ENCODE measurements around the gene PDHX.

The PDHX gene

GRCh38 chr11:35041070-35041554 is 124.7 kb downstream of the PDHX start:
- in situ Hi-C loops (cut with MboI; ENCODE audit: low sequenced_read_pairs), result no loop called here

DNA sequence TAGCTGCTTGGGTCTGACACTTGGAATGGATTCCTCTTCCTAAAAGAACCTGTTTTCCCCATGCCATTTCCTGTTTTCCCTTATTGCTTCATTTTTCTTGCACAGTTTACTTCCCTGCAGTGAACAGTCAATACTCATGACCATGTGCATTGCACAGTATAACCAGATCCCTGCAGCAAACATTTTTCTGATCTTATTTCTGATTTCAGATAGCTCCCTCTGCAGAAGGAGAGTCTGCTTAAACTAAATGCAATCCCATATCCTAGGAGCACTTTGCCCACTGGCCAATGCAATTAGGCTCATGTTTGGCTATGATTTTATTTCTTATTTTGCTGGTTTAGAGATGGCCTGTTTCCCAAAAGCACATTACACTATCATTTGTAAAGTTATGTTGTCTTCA is 125.8 kb downstream of the PDHX start:
- in situ Hi-C loops (cut with MboI; ENCODE audit: low sequenced_read_pairs), result no loop called here

DNA sequence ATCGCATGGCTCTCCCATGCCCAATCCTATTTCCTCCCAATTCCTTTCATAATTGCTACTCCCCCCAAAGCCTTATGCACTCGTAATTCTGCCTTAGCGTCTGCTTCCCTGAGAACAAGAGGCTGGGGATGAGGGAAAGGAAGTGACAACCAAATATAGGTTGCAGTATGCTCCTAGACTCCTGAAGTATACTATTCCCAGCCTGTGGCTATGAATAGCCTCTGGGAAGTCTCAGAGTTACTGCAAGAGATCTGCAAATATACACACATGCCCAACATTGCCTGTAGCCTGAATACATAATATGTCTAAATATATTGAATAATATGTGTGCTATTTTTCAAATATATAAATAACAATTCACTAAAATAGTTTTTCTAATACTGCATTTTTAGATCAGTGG is 126.5 kb downstream of the PDHX start:
- in situ Hi-C loops (cut with MboI; ENCODE audit: low sequenced_read_pairs), result no loop called here

GRCh38 chr11:35043936-35044335 is 127.5 kb downstream of the PDHX start:
- in situ Hi-C loops (cut with MboI; ENCODE audit: low sequenced_read_pairs), result no loop called here

DNA sequence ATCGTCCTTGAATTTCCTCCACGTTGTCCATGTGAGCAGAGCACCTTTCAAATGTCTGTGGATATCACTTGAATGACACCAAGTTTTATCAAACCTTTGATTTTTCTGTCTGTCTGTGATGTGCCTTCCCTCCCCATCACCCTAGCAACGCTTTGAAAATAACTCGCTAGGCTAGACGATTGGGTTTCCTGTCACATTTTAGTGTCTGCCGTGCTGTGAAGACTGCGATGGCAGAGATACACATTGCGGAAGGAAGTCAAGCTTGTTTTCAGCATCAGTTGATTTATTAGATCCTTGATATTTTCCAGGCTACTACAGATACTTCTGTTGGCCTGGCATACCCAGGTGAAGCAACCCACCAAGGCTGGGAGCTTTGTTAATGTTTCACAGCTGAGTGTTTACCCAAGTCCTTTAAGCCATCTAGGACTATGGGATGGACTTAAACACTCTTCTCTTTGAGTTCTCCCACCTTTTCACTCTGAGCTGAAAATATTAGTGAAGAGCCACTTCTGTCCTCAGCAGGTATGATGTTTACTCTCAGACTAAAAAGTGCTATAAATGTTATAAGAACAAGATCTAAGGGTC is 128.9 kb downstream of the PDHX start:
- in situ Hi-C loops (cut with MboI; ENCODE audit: low sequenced_read_pairs), result no loop called here

Measured in HL-60/S4 treated with retinoic acid at 250 ng/mL for 4 days and 3 days (cell line).